8988T (cell line): ENCODE results near the gene MSL2.
"Not testable (repeated sequence)": the region's sequence is repeated elsewhere in the genome, so short reads cannot be mapped to it uniquely, and the experiment has no call there.

Source experiments
- DNase-seq: peaks from one replicate; pipeline ENCODE4 v3.0.0; 2011

Gene MSL2

GRCh38 chr3:136192831-136193230 lies 3.3 kb downstream of the MSL2 start:
- DNase-seq = no peak

GRCh38 chr3:136192195-136192594 lies 3.9 kb downstream of the MSL2 start:
- DNase-seq = not testable (repeated sequence)

- DNase-seq = no peak
Measured at GRCh38 chr3:136189859-136190617, 6.1 kb downstream of the MSL2 start.

- DNase-seq = no peak
Measured at GRCh38 chr3:136189043-136189442, 7.1 kb downstream of the MSL2 start.

- DNase-seq = no peak
Measured at GRCh38 chr3:136187868-136188267, 8.3 kb downstream of the MSL2 start.

GRCh38 chr3:136186846-136187245 lies 9.3 kb downstream of the MSL2 start:
- no peak for DNase-seq

GRCh38 chr3:136186344-136186743 lies 9.8 kb downstream of the MSL2 start:
- no peak for DNase-seq

GRCh38 chr3:136184703-136185102 lies 11.4 kb downstream of the MSL2 start:
- DNase-seq = no peak

- no peak for DNase-seq
Measured at GRCh38 chr3:136181741-136182140, 14.4 kb downstream of the MSL2 start.

GRCh38 chr3:136177876-136178275 lies 18.3 kb downstream of the MSL2 start:
- no peak for DNase-seq

- DNase-seq = no peak
Measured at GRCh38 chr3:136173939-136174490, 22.1 kb downstream of the MSL2 start.

GRCh38 chr3:136171097-136171542 lies 25.0 kb downstream of the MSL2 start:
- DNase-seq = no peak

GRCh38 chr3:136168236-136168635 lies 27.9 kb downstream of the MSL2 start:
- not testable (repeated sequence) for DNase-seq

GRCh38 chr3:136166507-136166906 lies 29.6 kb downstream of the MSL2 start:
- DNase-seq = no peak

GRCh38 chr3:136163607-136164006 lies 32.5 kb downstream of the MSL2 start:
- DNase-seq = not testable (repeated sequence)

GRCh38 chr3:136162322-136162721 lies 33.8 kb downstream of the MSL2 start:
- no peak for DNase-seq

GRCh38 chr3:136161516-136161915 lies 34.6 kb downstream of the MSL2 start:
- DNase-seq = no peak

- no peak for DNase-seq
Measured at GRCh38 chr3:136152963-136153362, 43.2 kb downstream of the MSL2 start.

GRCh38 chr3:136152176-136152843 lies 43.8 kb downstream of the MSL2 start:
- no peak for DNase-seq

GRCh38 chr3:136151219-136151618 lies 44.9 kb downstream of the MSL2 start:
- DNase-seq = no peak

GRCh38 chr3:136149667-136150066 lies 46.5 kb downstream of the MSL2 start:
- no peak for DNase-seq

GRCh38 chr3:136146981-136147729 lies 49.0 kb downstream of the MSL2 start:
- no peak for DNase-seq

GRCh38 chr3:136144397-136144796 lies 51.7 kb downstream of the MSL2 start:
- not testable (repeated sequence) for DNase-seq
